ENCODE measurements around the gene KYNU.
"Not testable (repeated sequence)": the region's sequence is repeated elsewhere in the genome, so short reads cannot be mapped to it uniquely, and the experiment has no call there.

KYNU gene

DNA sequence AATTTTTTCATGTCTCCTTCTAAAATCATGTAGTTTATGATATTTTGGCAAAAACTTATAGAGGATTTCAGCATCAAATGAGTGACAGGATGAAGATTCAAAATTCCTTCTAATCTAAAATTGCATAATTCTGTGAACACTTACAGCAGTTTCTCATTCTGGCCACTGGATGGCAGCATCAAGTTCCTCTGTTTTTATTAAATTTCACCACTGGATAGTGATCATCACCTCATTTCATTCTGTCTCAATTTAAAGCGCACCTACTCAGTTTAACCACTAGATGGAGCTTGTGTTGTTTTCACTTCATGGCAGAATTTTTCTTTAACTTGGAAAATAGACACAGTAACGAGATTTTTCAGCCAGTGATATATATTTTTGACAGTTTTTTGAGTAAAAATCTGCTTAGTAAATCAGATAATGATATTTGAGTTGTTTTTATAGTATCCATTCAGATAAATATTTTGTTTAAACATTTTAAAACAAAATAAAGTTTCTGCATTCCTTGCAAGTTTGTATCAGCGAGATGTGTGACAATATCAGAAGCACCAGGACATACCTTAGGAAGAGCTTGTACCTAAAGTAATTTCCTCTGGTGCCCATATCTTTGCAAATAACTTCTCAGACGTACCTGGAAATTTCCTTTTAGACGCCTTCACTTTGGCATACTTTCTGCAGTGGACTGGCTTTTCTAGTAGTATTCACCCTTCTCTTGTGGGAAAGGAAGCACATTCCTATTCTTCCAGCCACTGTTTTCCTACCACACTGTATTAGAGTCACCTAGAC is 157.0 kb downstream of the KYNU start:
- DNase-seq = peak; percentile 59

DNA sequence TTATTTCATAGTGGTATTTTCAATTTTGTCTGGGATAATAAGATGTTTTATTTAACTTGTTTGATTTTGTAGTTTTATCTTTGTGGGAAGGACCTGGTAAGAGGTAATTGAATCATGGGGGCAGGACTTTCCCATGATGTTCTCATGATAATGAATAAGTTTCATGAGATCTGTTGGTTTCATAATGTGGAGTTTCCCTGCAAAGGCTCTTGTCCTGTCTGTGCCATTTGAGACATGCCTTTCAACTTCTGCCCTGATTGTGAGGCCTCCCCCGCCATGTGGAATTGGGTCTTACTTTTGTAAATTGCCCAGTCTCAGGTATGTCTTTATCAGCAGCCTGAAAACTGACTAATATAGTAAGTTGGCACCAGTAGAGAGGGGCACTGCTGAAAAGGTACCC is 174.0 kb downstream of the KYNU start:
- no peak for DNase-seq

- not testable (repeated sequence) for DNase-seq
Observed at GRCh38 chr2:143053437-143053836, 176.0 kb downstream of the KYNU start.

DNA sequence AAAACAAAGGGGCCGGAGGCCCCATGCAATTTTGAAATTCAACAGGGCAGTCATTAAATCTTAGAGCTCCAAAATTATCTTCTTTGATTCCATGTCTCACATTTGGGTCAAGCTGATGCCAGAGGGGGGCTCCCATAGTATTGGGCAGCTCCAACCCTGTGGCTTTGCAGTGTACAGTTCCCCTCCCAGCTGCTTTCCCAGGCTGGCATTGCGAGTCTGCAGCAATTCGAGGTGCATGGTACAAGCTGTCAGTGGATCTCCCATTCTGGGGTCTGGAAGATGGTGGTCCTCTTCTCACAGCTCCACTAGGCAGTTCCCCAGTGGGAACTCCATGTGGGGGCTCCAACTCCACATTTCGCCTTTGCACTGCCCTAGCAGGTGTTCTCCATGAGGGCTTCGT is 179.1 kb downstream of the KYNU start:
- DNase-seq = no peak

DNA sequence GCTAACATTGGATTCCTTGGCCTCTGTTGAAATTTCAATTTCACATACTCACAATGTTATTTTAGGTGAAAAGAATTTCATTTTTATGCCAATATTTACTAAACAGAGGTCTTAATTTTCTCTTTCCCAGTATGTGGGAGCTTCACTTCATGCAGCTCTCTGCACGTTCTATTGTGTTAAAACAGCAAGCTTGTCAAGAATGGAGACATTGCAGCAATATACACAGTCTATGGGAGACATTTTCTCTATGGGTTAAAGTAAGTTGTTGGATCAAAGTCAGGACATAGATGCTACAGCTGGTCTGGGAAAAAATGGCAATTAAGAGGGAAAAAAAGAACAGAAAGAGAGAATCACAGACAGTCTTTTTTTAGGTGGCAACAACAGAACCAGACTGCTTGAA is 181.4 kb downstream of the KYNU start:
- DNase-seq = no peak

DNA sequence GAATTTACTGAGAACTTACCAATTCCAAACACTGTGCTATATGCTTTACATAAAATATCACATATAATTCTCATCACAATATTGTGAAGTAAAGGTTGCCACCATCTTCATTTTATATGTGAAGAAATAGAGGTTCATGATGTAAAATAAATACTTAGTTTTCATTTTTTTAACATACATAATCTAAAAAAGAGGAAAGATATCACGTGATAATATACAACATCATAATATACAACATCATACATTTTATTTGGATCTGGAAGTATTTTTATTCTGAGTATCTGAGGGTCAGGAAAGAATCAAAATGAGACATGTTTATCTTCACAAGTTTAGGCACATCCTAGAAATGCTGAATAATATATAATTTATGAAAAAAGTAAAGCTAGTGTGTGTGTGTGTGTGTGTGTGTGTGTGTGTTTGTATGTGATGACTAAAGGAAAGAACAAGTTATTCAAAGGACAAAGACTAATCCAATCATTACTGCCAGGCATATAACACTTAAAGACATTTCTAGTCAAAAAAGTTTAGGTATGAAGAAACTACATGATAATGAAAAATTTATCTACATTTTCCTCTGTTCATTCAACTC is 186.2 kb downstream of the KYNU start:
- DNase-seq = no peak

GRCh38 chr2:143068094-143068493 is 190.6 kb downstream of the KYNU start:
- DNase-seq = no peak

DNA sequence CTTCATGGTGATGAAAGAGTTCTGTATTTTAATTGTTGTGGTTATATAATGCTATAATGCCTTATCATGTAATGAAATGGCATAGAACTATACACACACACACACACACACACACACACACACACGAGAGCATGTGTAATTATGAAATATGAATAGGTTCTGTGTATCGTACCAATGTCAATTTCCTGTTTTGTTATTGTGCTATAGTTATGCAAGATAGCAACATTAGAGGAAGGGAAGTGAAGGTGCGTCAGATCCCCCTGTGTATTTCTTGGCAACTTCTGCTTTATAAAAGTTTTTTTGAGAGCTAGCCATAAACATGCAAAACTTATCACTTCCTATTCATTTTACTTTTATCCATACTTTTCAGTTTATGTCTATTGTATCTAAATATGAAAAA is 191.0 kb downstream of the KYNU start:
- no peak for DNase-seq

- no peak for DNase-seq
Observed at GRCh38 chr2:143070704-143071103, 193.2 kb downstream of the KYNU start.

DNA sequence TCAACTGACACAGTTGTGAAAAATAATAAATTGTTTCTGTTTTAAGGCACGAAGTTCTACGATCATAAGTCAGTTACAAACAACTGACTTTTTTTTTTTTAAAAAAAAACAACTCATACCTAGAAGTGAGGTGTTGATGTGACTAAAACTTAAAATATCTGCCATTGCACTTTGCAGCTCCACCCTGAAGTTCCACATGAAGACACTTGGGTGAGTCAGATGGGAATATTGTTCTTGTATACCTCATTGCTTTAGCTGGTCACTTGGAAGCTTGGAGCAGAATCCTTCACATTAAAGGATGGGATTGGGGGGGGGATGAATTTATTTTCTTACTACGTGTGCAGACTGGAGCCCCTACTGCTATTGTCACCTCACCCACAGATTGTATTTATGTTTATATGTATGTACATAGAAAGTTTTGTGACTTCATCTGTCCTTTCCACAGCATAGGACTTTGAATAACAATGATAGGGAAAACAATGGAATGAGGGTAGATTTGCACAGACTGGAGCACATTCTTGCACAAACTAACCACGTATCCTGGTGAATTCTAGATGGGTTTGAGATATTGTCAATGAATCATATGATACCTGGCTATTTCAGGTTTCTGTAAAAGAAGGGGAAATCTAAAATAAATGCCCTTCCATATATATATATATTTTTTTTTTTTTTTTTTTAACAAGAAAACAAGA is 193.9 kb downstream of the KYNU start:
- no peak for DNase-seq

DNA sequence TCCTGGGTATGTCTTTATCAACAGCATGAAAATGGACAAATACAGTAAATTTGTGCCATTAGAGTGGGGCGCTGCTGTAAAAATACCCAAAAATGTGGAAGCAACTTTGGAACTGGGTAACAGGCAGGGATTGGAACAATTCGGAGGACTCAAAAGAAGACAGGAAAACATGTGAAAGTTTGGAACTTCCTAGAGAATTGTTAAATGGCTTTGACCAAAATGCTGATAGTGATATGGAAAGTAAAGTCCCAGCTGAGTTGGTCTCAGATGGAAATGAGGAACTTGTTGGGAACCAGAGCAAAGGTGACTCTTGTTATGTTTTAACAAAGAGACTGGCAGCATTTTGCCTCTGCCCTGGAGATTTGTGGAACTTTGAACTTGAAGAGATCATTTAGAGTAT is 197.4 kb downstream of the KYNU start:
- DNase-seq = not testable (repeated sequence)

GRCh38 chr2:143075711-143076110 is 198.2 kb downstream of the KYNU start:
- DNase-seq = no peak

DNA sequence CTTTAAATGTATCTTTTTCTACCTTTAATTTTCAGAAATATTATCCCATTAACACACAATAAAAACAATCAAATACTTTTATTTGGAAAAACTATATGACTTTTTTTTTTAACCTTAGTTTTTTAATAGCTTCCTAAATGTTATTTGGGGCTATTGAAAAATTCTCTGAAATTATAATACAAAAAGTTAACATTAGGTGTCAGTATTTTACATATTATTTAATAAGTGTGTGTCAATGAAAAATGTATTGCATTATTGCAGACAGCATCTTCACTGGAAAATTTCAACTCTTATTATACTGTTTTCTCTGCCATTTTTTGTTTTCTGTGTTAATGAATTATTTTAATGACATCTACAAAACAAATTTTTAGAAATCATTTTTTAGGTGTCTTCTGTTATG is 200.6 kb downstream of the KYNU start:
- DNase-seq = no peak

GRCh38 chr2:143081616-143082015 is 204.2 kb downstream of the KYNU start:
- DNase-seq = no peak

GRCh38 chr2:143083636-143084035 is 206.2 kb downstream of the KYNU start:
- DNase-seq = no peak

DNA sequence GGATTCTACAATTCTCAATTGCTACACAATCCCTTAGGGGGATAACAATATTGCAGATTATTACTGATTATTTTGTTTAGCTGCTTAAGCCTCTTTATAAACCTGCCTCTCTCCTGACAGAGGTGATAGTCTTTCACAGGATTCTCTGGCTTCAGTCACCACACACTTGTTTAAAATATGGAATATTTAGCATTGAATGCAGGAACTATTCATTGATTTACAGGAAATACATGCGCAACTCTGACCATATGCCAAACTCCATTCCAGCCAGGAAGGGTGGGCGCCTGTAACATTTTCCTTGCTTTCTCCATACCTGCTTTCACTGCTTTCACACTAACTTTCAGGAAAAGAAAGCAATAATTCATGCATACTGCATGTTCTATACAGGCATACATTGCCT is 207.0 kb downstream of the KYNU start:
- DNase-seq = no peak

- DNase-seq = no peak
Observed at GRCh38 chr2:143085125-143085784, 207.8 kb downstream of the KYNU start.

DNA sequence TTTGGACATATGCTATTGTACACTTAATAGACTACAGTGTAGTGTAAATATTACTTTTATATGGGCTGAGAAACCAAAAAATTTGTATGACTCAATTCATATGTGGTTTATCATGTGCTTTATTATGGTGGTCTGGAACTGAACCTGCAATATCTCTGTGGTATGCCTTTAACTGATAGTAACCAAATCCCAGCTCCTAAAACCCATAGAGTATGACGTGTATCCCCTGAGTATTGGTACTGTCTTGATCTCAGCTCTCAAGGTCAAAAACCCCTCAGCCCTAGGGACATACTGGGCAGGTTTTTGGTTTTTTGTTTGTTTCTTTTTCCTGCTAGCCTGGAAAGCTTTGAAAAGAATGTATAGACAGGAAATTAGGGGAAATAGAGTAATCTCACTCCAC is 209.6 kb downstream of the KYNU start:
- no peak for DNase-seq

GRCh38 chr2:143088388-143088787 is 210.9 kb downstream of the KYNU start:
- DNase-seq = no peak

DNA sequence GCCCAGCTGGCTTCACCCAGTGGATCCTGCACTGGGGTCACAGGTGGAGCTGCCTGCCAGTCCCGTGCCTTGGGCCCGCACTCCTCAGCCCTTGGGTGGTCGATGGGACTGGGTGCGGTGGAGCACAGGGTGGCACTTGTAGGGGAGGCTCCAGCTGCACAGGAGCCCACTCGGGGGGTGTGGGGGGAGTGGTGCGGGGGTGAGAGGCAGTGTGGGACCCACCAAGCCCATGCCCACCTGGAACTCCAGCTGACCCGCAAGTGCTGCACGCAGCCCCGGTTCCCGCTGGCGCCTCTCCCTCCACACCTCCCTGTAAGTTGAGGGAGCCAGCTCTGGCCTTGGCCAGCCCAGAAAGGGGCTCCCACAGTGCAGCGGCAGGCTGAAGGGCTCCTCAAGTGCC is 212.1 kb downstream of the KYNU start:
- not testable (repeated sequence) for DNase-seq

Data from activated gamma-delta T cell treated with Interleukin-2 at 50 U/mL for 16 hours (primary cell).